ENCODE measurements around the gene NHSL2.

- TF ChIP-seq CTCF (IDR thresholded peaks at IDR 0.05; ENCODE audit: borderline replicate concordance, extremely low read depth, low read length, poor library complexity, severe bottlenecking): no peak
- TF ChIP-seq EZH2 (IDR thresholded peaks at IDR 0.05; ENCODE audit: borderline replicate concordance, low read depth, low read length, severe bottlenecking): no peak
Measured at GRCh38 chrX:72027914-72028307, 117.3 kb downstream of the NHSL2 start.

All from DND-41 (cell line).